NCI-H82 treated with DMSO at 0.1 percent for 48 hours (cell line): ENCODE results near the gene ISLR2.
"Not testable (repeated sequence)": the region's sequence is repeated elsewhere in the genome, so short reads cannot be mapped to it uniquely, and the experiment has no call there.

Experiments used
- DNase-seq: peaks from one replicate; lab custom pipeline; 2025; ENCODE audit not compliant: unreplicated experiment; lab: John Stamatoyannopoulos, UW

Gene ISLR2

GRCh38 chr15:74155766-74156417, 25.5 kb downstream of the ISLR2 start:
- DNase-seq: no peak

- DNase-seq: no peak
These were observed 26.5 kb downstream of the ISLR2 start for GRCh38 chr15:74156678-74157411.

DNA sequence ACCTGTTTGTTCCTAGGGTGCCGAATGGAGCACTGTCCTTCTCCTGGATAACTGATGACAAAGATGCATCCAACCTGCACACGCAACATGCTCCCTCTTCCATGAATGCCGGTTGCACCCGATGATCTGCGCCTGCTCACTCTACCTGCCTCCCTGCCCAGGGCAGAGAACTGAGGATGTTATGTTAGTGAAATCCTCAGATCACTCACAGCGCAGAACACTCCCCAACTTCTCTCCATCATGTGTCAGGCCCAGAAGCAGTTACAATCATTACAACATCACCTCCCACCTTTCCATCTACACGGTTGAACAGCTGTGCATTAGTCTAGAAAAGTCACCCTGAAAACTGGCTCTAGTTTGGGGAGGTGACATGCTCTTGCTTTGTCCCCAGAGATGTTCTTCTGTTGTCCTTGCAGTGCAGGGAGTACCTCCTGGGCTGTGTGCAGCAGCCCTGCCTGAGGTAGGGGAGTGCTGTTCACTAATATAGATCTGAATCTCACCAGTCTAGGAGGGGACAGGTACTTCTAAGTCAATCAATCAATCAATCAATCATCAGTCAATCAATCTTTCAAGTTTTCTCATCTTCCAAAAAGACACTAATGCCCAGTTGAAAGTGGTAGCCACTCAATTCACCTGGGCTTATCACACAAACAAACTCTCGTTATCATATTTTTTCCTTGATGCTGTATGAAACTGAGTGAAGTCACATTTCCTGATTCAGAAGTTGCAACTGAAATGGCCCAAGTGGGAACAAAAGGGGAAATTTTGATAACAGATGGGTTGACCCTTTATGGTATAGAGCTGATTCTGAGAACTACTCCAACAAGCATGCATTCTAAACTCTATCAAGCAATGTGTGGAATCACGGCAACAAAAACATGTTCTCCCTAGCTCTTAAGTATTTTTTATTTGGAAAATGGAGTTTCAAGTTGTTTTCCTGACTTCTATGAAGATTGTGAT, 27.8 kb downstream of the ISLR2 start:
- DNase-seq: no peak

- DNase-seq: no peak
These were observed 28.7 kb downstream of the ISLR2 start for GRCh38 chr15:74158855-74159650.

- no peak for DNase-seq
These were observed 29.4 kb downstream of the ISLR2 start for GRCh38 chr15:74159773-74160172.

DNA sequence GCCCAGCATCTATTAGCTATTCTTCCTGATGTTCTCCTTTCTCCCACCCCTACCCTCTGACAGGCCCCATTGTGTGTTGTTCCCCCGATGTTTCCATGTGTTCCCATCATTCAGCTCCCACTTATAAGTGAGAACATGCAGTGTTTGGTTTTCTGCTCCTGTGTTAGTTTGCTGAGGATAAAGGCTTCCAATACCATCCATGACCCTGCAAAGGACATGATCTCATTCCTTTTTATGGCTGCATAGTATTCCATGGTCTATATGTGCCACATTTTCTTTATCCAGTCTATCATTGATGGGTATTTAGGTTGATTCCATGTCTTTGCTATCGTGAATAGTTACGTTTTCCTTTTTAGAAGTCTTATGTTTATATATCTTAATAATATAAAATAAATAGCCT, 30.0 kb downstream of the ISLR2 start:
- DNase-seq: not testable (repeated sequence)

- DNase-seq: not testable (repeated sequence)
These were observed 31.8 kb downstream of the ISLR2 start for GRCh38 chr15:74162195-74162536.

- DNase-seq: no peak
These were observed 35.1 kb downstream of the ISLR2 start for GRCh38 chr15:74165461-74165860.

DNA sequence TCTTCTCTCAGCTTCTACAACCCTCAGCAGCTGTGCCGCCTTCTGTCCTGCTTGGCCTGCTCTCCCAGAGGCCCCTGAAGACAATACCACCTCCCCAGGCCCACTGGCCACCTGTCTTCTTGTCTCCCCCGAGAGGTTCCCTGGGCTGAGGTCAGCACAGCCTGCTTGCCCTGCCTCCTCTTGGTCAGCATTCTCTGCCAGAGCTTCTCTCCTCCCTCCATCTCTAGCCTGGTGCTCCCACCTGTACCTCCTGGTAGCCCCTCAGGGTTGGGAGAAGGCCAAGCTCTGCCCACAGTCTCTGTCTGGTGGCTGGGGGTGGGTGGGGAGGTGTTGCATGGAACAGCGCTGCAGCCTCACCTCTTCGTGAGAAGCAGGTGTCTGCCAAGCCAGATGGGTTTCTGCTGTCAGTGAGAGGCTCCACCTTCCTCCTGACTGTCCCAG, 37.5 kb downstream of the ISLR2 start:
- DNase-seq: no peak

DNA sequence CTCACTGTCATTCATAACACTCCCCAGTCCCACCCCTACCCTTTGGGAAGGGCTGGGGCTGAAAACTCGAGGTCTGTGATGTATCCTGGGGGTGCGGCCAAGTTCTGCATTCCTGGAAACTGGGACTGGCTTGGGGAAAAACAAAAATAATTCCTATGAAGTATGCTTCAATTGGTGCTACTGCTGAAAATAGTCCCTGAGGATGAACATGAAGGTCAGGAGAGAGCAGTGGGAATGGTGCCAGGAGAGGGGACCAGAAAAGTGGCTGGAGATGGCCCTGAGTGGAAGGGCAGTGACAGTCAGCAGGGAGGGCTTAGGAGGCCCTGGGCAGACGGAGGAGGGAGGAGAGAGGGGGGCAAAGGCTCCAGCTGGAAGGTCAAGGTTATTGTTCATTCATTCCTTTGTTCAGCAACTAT, 38.3 kb downstream of the ISLR2 start:
- DNase-seq: no peak

DNA sequence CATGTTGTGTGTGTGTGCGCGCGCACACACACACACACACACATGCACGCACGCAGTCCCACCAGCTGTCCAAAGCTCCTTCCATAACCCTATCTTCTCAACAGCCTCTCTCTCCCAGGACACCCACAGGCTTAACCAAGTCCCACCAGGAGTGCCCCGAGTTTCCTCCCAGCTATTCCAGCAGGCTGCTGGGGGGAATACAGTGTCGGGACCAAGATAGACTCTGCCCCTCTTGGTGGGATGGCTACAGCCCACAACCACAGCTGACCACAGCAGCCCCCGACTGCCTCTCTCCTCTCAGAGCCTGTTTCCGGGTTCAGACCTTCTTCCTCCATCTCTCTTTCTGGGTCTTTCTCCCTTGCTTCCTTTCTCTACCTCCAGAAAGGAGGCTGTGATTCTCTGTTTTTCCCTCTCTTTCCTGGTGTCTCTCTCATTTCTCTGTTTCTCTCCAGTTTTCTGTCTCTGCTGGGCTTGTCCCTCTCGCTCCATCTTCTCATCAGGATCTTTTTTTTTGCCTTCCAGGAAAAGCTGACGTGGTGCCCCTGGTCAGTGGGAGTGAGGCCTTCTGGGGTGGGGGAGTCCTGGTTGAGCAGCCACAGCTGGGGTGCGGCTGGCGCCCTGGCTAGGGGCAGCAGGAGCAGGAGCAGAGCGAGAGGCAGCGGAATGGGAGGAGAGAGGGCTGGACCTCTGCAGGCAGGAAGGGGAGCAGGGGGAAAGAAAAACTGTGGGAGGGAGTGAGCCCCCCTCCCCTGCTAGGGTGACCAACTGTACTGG, 39.9 kb downstream of the ISLR2 start:
- no peak for DNase-seq

- DNase-seq: no peak
These were observed 40.6 kb downstream of the ISLR2 start for GRCh38 chr15:74170875-74171578.

GRCh38 chr15:74171965-74172541, 41.7 kb downstream of the ISLR2 start:
- DNase-seq: no peak

- DNase-seq: no peak
These were observed 42.5 kb downstream of the ISLR2 start for GRCh38 chr15:74172701-74173379.

- no peak for DNase-seq
These were observed 43.2 kb downstream of the ISLR2 start, which contains the start of gene ISLR for GRCh38 chr15:74173380-74174218. ISLR (plus strand) TSS chr15:74173710; CDS start chr15:74174859, 1,149 bp downstream.

DNA sequence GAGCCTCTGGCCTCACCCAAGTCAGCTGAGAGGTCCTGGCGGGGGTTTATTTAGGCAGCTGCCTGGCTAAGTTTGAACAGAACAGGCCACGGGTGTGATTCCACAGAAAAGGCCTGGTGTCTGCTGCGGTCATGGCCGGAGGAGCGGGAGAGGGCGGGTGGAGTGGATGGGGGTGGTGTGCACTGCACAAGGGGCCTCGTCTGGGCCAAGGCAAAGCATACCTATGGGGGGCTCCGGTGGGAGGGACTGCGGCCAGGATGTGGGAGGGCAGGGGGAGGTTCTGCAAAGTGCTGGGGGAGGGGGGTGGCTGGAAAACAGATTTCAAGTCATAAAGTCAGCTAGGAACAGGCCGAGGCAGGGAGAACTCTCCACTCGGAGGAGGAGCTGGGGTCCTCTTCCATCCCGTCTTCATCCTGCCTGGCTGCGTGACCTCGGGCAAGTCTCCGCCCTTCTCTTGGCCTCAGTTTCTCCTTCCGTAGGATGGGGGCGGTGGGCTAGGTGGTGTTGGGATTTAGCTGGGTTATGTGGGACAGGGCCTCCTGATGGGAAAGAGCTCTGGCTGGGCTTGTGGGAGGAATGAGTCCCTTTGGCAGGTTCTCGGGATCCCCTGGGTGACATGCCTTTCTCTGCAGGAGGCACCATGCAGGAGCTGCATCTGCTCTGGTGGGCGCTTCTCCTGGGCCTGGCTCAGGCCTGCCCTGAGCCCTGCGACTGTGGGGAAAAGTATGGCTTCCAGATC, 44.0 kb downstream of the ISLR2 start:
- DNase-seq: no peak

DNA sequence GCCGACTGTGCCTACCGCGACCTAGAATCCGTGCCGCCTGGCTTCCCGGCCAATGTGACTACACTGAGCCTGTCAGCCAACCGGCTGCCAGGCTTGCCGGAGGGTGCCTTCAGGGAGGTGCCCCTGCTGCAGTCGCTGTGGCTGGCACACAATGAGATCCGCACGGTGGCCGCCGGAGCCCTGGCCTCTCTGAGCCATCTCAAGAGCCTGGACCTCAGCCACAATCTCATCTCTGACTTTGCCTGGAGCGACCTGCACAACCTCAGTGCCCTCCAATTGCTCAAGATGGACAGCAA, 44.5 kb downstream of the ISLR2 start:
- no peak for DNase-seq
